Breast epithelium (tissue), 4 donors: ENCODE results near the gene CDHR2. TPM values are rescaled to one million over a fixed set of nuclear protein-coding genes. Genes with fewer than 3 reads are reported as not detected.

Experiments used
- DNase-seq, 2 donors: peaks; one replicate each; pipeline ENCODE4 v3.0.0-alpha.2; 2019; ENCODE audit warnings: low spot score in 2 of 2
- H3K27ac ChIP-seq, 2 donors: fragments of 200-600 bp; sonication (generic) in 1 of 2; one replicate each; pipeline ENCODE4 v1.5.1; 2016 to 2019; ENCODE audit warnings: mild to moderate bottlenecking in 1 of 2
- H3K27me3 ChIP-seq, 2 donors: fragments of 200-600 bp; sonication (generic) in 1 of 2; one replicate each; pipeline versions ENCODE4 v1.5.1 to v1.6.0; 2017 to 2019; ENCODE audit warnings: control low read depth in 1 of 2, mild to moderate bottlenecking in 1 of 2
- H3K36me3 ChIP-seq: fragments of 200-600 bp; one replicate; pipeline ENCODE4 v1.5.1; 2019
- H3K4me1 ChIP-seq, 2 donors: fragments of 200-600 bp; sonication (generic); one replicate each; pipeline ENCODE4 v1.5.1; 2016 to 2019; ENCODE audit warnings: control low read depth in 1 of 2
- H3K4me3 ChIP-seq, 3 donors: fragments of 200-600 bp; sonication (generic); 1 replicate in 2 of 3; 2 replicates in 1 of 3; pipeline ENCODE4 v1.5.1; 2016 to 2019; ENCODE audit warnings: mild to moderate bottlenecking in 3 of 3, moderate library complexity in 2 of 3
- H3K9me3 ChIP-seq, 2 donors: fragments of 200-600 bp; sonication (generic) in 1 of 2; one replicate each; pipeline ENCODE4 v1.5.1; 2016 to 2019; ENCODE audit warnings: control low read depth in 1 of 2
- CTCF ChIP-seq, 3 donors: fragments of 450-650 bp; IDR thresholded peaks; one replicate each; pipeline ENCODE4 v1.5.1; 2016 to 2017; ENCODE audit warnings: antibody characterized with exemption in 3 of 3, mild to moderate bottlenecking in 3 of 3, moderate library complexity in 3 of 3
- POLR2A ChIP-seq: fragments of 450-650 bp; IDR thresholded peaks from one replicate; pipeline ENCODE4 v1.6.1; 2016; ENCODE audit warnings: antibody characterized with exemption, mild to moderate bottlenecking, moderate library complexity
- POLR2AphosphoS5 ChIP-seq, 3 donors: sonication (generic); formaldehyde crosslinking; IDR thresholded peaks; one replicate each; pipeline ENCODE4 v1.6.1; 2017; ENCODE audit warnings: antibody characterized with exemption in 3 of 3
- intact Hi-C: fragments of 100-400 bp; cut with DNase I; formaldehyde crosslinking; loops from one replicate; pipeline ENCODE4 v1.15.1; 2023; ENCODE audit warnings: low total_unique reads
- total RNA-seq, 3 donors: library from RNA; depleted of rRNA; stranded (reverse); fragments of >200 nt; gene quantifications; one replicate each; pipeline ENCODE4 v1.1.0, GENCODE V29; 2016

CDHR2 gene
- total RNA-seq, 3 donors from 2014 or later, result 2.3 TPM; not detected in 2

- H3K9me3 ChIP-seq, result no peaks in the 10 kb centered on the region
- no peaks in the 10 kb centered on the region for H3K36me3 ChIP-seq
- H3K4me3 ChIP-seq, result no peak overlapping the region
- peaks cover 4 to 6% of the 10 kb centered on the region in 2 donors for H3K4me1 ChIP-seq
- intact Hi-C loops, result no loop called here
- no peak overlapping the region for H3K27ac ChIP-seq
- no peak for DNase-seq
- peaks cover 6 to 62% of the 10 kb centered on the region in 2 donors for H3K27me3 ChIP-seq
- TF ChIP-seq POLR2A (no peak), POLR2AphosphoS5 (IDR thresholded peaks at IDR 0.05) (no peak), CTCF (IDR thresholded peaks at IDR 0.05) (no peak)
These were observed 84.5 kb downstream of the CDHR2 start for GRCh38 chr5:176633598-176633997.

- Histone ChIP-seq H3K36me3 (no peaks in the 10 kb centered on the region), H3K4me1 (no peaks in the 10 kb centered on the region), H3K27ac (no peak overlapping the region), H3K27me3 (peaks cover 0 to 33% of the 10 kb centered on the region in 2 donors), H3K9me3 (no peaks in the 10 kb centered on the region), H3K4me3 (no peak overlapping the region)
- TF ChIP-seq POLR2A (no peak), POLR2AphosphoS5 (IDR thresholded peaks at IDR 0.05) (no peak), CTCF (IDR thresholded peaks at IDR 0.05) (no peak)
- intact Hi-C loops, result loop anchor here (5.0 kb wide), 1 partner anchor 344 kb away; no protein-coding TSS in a partner anchor
- DNase-seq, result no peak
These were observed 87.3 kb downstream of the CDHR2 start for GRCh38 chr5:176636426-176636825.

- no peaks in the 10 kb centered on the region for H3K4me1 ChIP-seq
- H3K27me3 ChIP-seq, result peaks cover 0 to 22% of the 10 kb centered on the region in 2 donors
- H3K4me3 ChIP-seq, result no peak overlapping the region
- no peaks in the 10 kb centered on the region for H3K9me3 ChIP-seq
- no peaks in the 10 kb centered on the region for H3K36me3 ChIP-seq
- H3K27ac ChIP-seq, result no peak overlapping the region
- TF ChIP-seq POLR2AphosphoS5 (IDR thresholded peaks at IDR 0.05) (no peak), POLR2A (no peak), CTCF (IDR thresholded peaks at IDR 0.05) (no peak)
- intact Hi-C loops, result loop anchor here (5.0 kb wide), 1 partner anchor 345 kb away; no protein-coding TSS in a partner anchor
- DNase-seq, result no peak
These were observed 88.4 kb downstream of the CDHR2 start for GRCh38 chr5:176637556-176637955.

GRCh38 chr5:176638437-176638836 is 89.3 kb downstream of the CDHR2 start:
- Histone ChIP-seq H3K27me3 (peaks cover 0 to 13% of the 10 kb centered on the region in 2 donors), H3K4me3 (no peak overlapping the region), H3K36me3 (no peaks in the 10 kb centered on the region), H3K4me1 (no peaks in the 10 kb centered on the region), H3K9me3 (no peaks in the 10 kb centered on the region), H3K27ac (no peak overlapping the region)
- DNase-seq, result no peak
- intact Hi-C loops, result loop anchor here (5.0 kb wide), 1 partner anchor 346 kb away; no protein-coding TSS in a partner anchor
- TF ChIP-seq POLR2A, result no peak
- TF ChIP-seq POLR2AphosphoS5 (IDR thresholded peaks at IDR 0.05), result no peak
- TF ChIP-seq CTCF (IDR thresholded peaks at IDR 0.05), result no peak

- intact Hi-C loops, result loop anchor here (5.0 kb wide), 1 partner anchor 347 kb away; no protein-coding TSS in a partner anchor
- Histone ChIP-seq H3K36me3 (no peaks in the 10 kb centered on the region), H3K4me1 (no peaks in the 10 kb centered on the region), H3K9me3 (no peaks in the 10 kb centered on the region), H3K4me3 (no peak overlapping the region), H3K27me3 (peaks cover 0 to 8% of the 10 kb centered on the region in 2 donors), H3K27ac (no peak overlapping the region)
- no peak for DNase-seq
- TF ChIP-seq CTCF (IDR thresholded peaks at IDR 0.05), result no peak
- TF ChIP-seq POLR2A, result no peak
- TF ChIP-seq POLR2AphosphoS5 (IDR thresholded peaks at IDR 0.05), result no peak
These were observed 90.1 kb downstream of the CDHR2 start for GRCh38 chr5:176639208-176639607.
